Endodermal cell (in vitro differentiated cells): ENCODE data around the gene ORAI3. TPM values are rescaled to one million over a fixed set of nuclear protein-coding genes. Genes with fewer than 3 reads are reported as not detected.
A peak's percentile ranks its signal among the peaks of the same experiment; 100 is the strongest.

ENCODE experiments used
- DNase-seq: peaks from one replicate; pipeline ENCODE4 v3.0.0-alpha.2; 2017
- H3K27ac ChIP-seq: 2 replicates; pipeline ENCODE4 v1.5.1; 2013; ENCODE audit warnings: mild to moderate bottlenecking, low read depth, low read length, moderate library complexity
- H3K27me3 ChIP-seq: 2 replicates; pipeline ENCODE4 v1.6.1; 2013; ENCODE audit warnings: mild to moderate bottlenecking, low read length, moderate library complexity; ENCODE audit not compliant: insufficient read depth, control insufficient read depth, poor library complexity, severe bottlenecking
- H3K36me3 ChIP-seq: 2 replicates; pipeline ENCODE4 v1.7.0; 2013; ENCODE audit warnings: mild to moderate bottlenecking, low read length, moderate library complexity; ENCODE audit not compliant: control insufficient read depth, insufficient read depth
- H3K4me1 ChIP-seq: one replicate; pipeline ENCODE4 v1.7.0; 2013; ENCODE audit warnings: low read length; ENCODE audit not compliant: control insufficient read depth, insufficient read depth
- H3K4me3 ChIP-seq: 2 replicates; pipeline ENCODE4 v1.5.1; 2013; ENCODE audit warnings: mild to moderate bottlenecking, low read length, moderate library complexity
- H3K9ac ChIP-seq: 2 replicates; pipeline ENCODE4 v1.6.1; 2013; ENCODE audit warnings: mild to moderate bottlenecking, low read length, moderate library complexity; ENCODE audit not compliant: poor library complexity, severe bottlenecking; ENCODE audit errors: extremely low read depth
- H3K9me3 ChIP-seq: 2 replicates; pipeline ENCODE4 v1.6.1; 2013; ENCODE audit warnings: mild to moderate bottlenecking, low read length, moderate library complexity; ENCODE audit not compliant: control insufficient read depth
- H3K27ac Mint-ChIP-seq: 2 replicates; pipeline ENCODE4 v1.8.0; 2020; ENCODE audit warnings: mixed read lengths
- H3K27me3 Mint-ChIP-seq: 2 replicates; pipeline ENCODE4 v1.8.0; 2021; ENCODE audit warnings: mild to moderate bottlenecking, mixed read lengths; ENCODE audit not compliant: insufficient read depth
- H3K36me3 Mint-ChIP-seq: 2 replicates; pipeline ENCODE4 v1.8.0; 2020; ENCODE audit warnings: low read depth, mixed read lengths
- H3K4me1 Mint-ChIP-seq: 2 replicates; pipeline ENCODE4 v1.8.0; 2020; ENCODE audit warnings: mixed read lengths
- H3K4me3 Mint-ChIP-seq: 2 replicates; pipeline ENCODE4 v1.8.0; 2020; ENCODE audit warnings: mild to moderate bottlenecking, moderate library complexity, mixed read lengths
- H3K9me3 Mint-ChIP-seq: 2 replicates; pipeline ENCODE4 v1.8.0; 2020; ENCODE audit warnings: mild to moderate bottlenecking, mixed read lengths
- CTCF ChIP-seq: fragments of 200-600 bp; sonication (generic); conservative IDR thresholded peaks from 2 replicates; pipeline ENCODE4 v1.5.0; 2021; ENCODE audit warnings: antibody characterized with exemption, mild to moderate bottlenecking
- WGBS, 2 experiments: methylation state at CpG; one replicate each; pipeline versions ENCODE4 v1.1.5 to v1.1.7; 2013; ENCODE audit warnings: missing lambda C conversion rate in 2 of 2, mixed read lengths in 1 of 2; ENCODE audit not compliant: insufficient coverage in 1 of 2, insufficient read length in 1 of 2; 5-methylcytosine and 5-hydroxymethylcytosine counted together
- total RNA-seq, 2 donors: library from RNA; stranded (reverse); fragmentation: NEBNext Ultra II Directional in 1 of 2; extraction: Animal tissue kit (Norgen Biotek cat#: 25700) in 1 of 2; gene quantifications; 2 replicates in 1 of 2; 3 replicates in 1 of 2; pipeline ENCODE4 v1.2.1, GENCODE V29; 2021

Gene ORAI3
- total RNA-seq, 2 donors from 2014 or later: 16.9 to 17.7 TPM

GRCh38 chr16:30983898-30984610 is 35.2 kb downstream of the ORAI3 start:
- Mint-ChIP-seq H3K27ac (no peak overlapping the region), H3K27me3 (no peaks in the 10 kb centered on the region), H3K36me3 (peaks cover 35% of the 10 kb centered on the region), H3K4me1 (peaks cover 2% of the 10 kb centered on the region), H3K9me3 (no peaks in the 10 kb centered on the region), H3K4me3 (no peak overlapping the region)
- Histone ChIP-seq H3K4me3 (no peak overlapping the region), H3K27ac (no peak overlapping the region), H3K9me3 (no peaks in the 10 kb centered on the region), H3K36me3 (peaks cover 27% of the 10 kb centered on the region), H3K27me3 (no peaks in the 10 kb centered on the region), H3K4me1 (no peaks in the 10 kb centered on the region), H3K9ac (no peak overlapping the region)
- no peak for DNase-seq
- WGBS, 2 experiments: 91 to 100% methylated on average over 9 to 14 of the region's 14 CpGs
- TF ChIP-seq CTCF: no peak

- Mint-ChIP-seq H3K9me3 (no peaks in the 10 kb centered on the region), H3K36me3 (peaks cover 35% of the 10 kb centered on the region), H3K27me3 (no peaks in the 10 kb centered on the region), H3K4me3 (peak within 1 kb of the TSS; percentile 46), H3K4me1 (peaks cover 2% of the 10 kb centered on the region), H3K27ac (peak within 1 kb of the TSS; percentile 58)
- Histone ChIP-seq H3K27me3 (no peaks in the 10 kb centered on the region), H3K9ac (no peak within 1 kb of the TSS), H3K36me3 (peaks cover 27% of the 10 kb centered on the region), H3K9me3 (no peaks in the 10 kb centered on the region), H3K4me3 (no peak within 1 kb of the TSS), H3K27ac (no peak within 1 kb of the TSS), H3K4me1 (no peaks in the 10 kb centered on the region)
- 43 to 56% methylated on average over 9 to 24 of the region's 24 CpGs for WGBS, 2 experiments
- DNase-seq: peak; percentile 99
- peak; percentile 94 for TF ChIP-seq CTCF
Measured at GRCh38 chr16:30984669-30985400, 36.0 kb downstream of the ORAI3 start, which contains the start of gene HSD3B7. Gene HSD3B7 (plus strand): TSS chr16:30985207. CDS start chr16:30985659, 452 bp downstream.

- Mint-ChIP-seq H3K36me3 (peaks cover 28% of the 10 kb centered on the region), H3K27ac (peak overlapping the region; percentile 58), H3K4me3 (peak overlapping the region; percentile 46), H3K4me1 (peaks cover 2% of the 10 kb centered on the region), H3K27me3 (no peaks in the 10 kb centered on the region), H3K9me3 (no peaks in the 10 kb centered on the region)
- Histone ChIP-seq H3K4me1 (no peaks in the 10 kb centered on the region), H3K27me3 (no peaks in the 10 kb centered on the region), H3K36me3 (peaks cover 22% of the 10 kb centered on the region), H3K27ac (no peak overlapping the region), H3K9ac (no peak overlapping the region), H3K4me3 (no peak overlapping the region), H3K9me3 (no peaks in the 10 kb centered on the region)
- DNase-seq: peak; percentile 85
- 90 to 94% methylated on average over 10 to 18 of the region's 20 CpGs for WGBS, 2 experiments
- TF ChIP-seq CTCF: no peak
Measured at GRCh38 chr16:30985401-30986128, 36.7 kb downstream of the ORAI3 start.
